H1 (cell line): ENCODE measurements around the gene SECISBP2L. TPM values are rescaled to one million over a fixed set of nuclear protein-coding genes. Genes with fewer than 3 reads are reported as not detected.

Experiments used
- polyA plus RNA-seq, 7 experiments: library from polyadenylated mRNA; depleted of rRNA in 3 of 7; stranded (reverse) in 5 of 7; unstranded in 2 of 7; fragments of >200 nt in 5 of 7; fragments of 200-250 nt in 2 of 7; gene quantifications; 1 replicate in 5 of 7; 2 replicates in 1 of 7; 4 replicates in 1 of 7; pipeline versions ENCODE4 v1.2.1 to v1.2.3, GENCODE V29; 2011 to 2013; ENCODE audit warnings: missing spikeins in 2 of 7, mixed read lengths in 2 of 7
- small RNA-seq: library from polyadenylated mRNA; stranded (forward); fragments of <200 nt; extraction: miRNeasy Mini kit (QIAGEN cat#:217004); gene quantifications from one replicate; pipeline ENCODE3, GENCODE V24; 2013; ENCODE audit not compliant: insufficient read depth
- total RNA-seq: library from RNA; stranded (reverse); fragmentation: NEBNext Ultra II Directional; extraction: Animal tissue kit (Norgen Biotek cat#: 25700); gene quantifications from 2 replicates; pipeline ENCODE4 v1.2.1, GENCODE V29; 2021

Gene SECISBP2L
- total and polyA plus RNA-seq, 2 of the 8 experiments (the other 6 are each of a cell fraction or from before 2014, with no cell fraction given), result 7.6 to 22.8 TPM

Small RNAs within 50 kb of the gene (small RNA-seq; reads per million reads assigned to genes)
- gene RF00019, result not detected

Other genes with a start within 250 kb of the SECISBP2L start
- 16.1 and 16.2 TPM in 2 replicates for gene CEP152, start 235.4 kb downstream of the SECISBP2L start, total RNA-seq
- 1.4 and 1.8 TPM in 2 replicates for gene CEP152, start 235.4 kb downstream of the SECISBP2L start, polyA plus RNA-seq (2011; rRNA removed)
- 110 and 135 TPM in 2 replicates for gene EID1, start 168.3 kb downstream of the SECISBP2L start, total RNA-seq
- gene EID1, start 168.3 kb downstream of the SECISBP2L start, polyA plus RNA-seq (2011; rRNA removed), result 89.0 and 101 TPM in 2 replicates
- gene SHC4, start 82.5 kb downstream of the SECISBP2L start, total RNA-seq, result 0.30 and 0.54 TPM in 2 replicates
- gene SHC4, start 82.5 kb downstream of the SECISBP2L start, polyA plus RNA-seq (2011; rRNA removed), result 0.15 and 0.36 TPM in 2 replicates
- gene COPS2, start 109.2 kb upstream of the SECISBP2L start, total RNA-seq, result 74.1 and 85.1 TPM in 2 replicates
- 7.8 and 17.7 TPM in 2 replicates for gene COPS2, start 109.2 kb upstream of the SECISBP2L start, polyA plus RNA-seq (2011; rRNA removed)
- gene GALK2, start 123.8 kb upstream of the SECISBP2L start, total RNA-seq, result 16.1 and 18.0 TPM in 2 replicates
- 6.9 and 8.7 TPM in 2 replicates for gene GALK2, start 123.8 kb upstream of the SECISBP2L start, polyA plus RNA-seq (2011; rRNA removed)